NCI-H345 (cell line): ENCODE measurements around the gene RAB6A.
"Not testable (repeated sequence)": the region's sequence is repeated elsewhere in the genome, so short reads cannot be mapped to it uniquely, and the experiment has no call there.

ENCODE experiments used
- DNase-seq: peaks from one replicate; lab custom pipeline; 2025; lab: John Stamatoyannopoulos, UW

Gene RAB6A

GRCh38 chr11:73762732-73763131, 1.9 kb upstream of the RAB6A start:
- no peak for DNase-seq

GRCh38 chr11:73761403-73761945, 600 bp upstream of the RAB6A start:
- no peak for DNase-seq

DNA sequence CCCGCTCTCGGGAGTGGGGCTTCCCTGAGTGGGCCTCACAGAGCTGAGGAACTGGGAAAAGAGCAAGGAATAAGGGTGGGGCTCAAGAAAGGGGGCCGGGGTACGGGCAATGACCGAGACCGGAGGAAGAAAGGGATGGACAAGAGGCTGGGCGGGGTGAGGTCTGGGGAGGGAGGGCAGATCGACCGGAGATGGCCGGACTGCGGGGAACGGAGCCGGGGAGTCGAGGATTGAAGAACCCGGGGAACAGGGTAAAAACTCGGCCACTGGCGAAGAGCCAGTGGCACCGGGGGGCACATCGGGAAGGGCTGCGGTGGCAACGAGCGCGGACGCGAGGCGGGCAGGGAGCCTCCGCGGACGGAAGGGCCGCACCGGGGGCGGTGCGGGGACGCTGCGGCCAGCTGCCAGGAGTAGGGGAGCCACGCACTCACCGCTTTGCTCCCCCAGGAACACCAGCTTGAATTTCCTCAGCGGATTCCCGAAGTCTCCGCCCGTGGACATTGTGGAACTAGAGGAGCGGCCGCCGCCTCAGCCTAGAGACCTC, 667 bp downstream of the RAB6A start:
- peak; percentile 30 for DNase-seq

DNA sequence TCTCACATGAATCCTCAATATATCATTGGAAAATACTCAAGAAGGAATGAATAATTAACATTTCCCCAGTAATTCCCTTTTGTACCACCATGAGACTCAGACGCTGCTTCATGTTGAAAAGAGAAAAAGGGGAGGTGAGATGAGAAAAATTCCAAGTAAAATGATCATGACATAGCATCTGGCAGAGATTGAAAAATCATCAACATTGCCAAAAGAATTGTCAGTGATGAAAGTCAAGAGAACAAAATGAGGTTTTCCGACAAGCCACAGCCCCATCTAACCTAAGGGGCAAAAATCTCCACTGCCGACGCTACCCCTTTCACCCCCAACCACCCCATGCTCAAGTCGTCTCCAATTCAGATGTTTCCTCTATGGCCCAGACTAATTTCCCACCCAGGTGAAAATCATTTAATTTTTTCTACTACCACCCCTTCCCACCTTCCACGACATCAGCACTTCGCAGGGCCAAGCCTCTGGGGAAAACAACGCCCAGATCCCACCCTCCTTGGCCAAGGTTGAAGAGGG, 1.2 kb downstream of the RAB6A start:
- DNase-seq: no peak

- DNase-seq: no peak
Measured at GRCh38 chr11:73758451-73758850, 2.4 kb downstream of the RAB6A start.

GRCh38 chr11:73757598-73757997, 3.3 kb downstream of the RAB6A start:
- DNase-seq: no peak

- no peak for DNase-seq
Measured at GRCh38 chr11:73755670-73756069, 5.2 kb downstream of the RAB6A start.

DNA sequence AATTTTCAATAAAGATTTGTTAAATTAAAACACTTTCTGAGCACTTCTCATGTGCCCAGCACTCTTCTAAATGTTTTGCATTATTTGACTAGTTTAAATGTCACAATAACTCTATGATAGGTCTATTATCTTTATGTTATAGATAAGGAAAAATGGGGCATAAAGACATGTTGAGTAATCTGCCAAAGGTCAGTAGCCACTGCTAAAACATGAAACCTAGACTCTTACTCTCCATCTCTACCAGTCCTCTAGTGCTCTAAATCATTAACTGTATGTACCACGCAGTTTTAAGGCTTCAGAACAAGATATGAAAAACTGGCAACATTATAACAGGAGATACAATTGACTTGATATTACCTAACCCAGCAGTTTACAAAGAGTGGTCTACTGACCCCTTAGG, 6.9 kb downstream of the RAB6A start:
- no peak for DNase-seq

GRCh38 chr11:73752903-73753302, 8.0 kb downstream of the RAB6A start:
- DNase-seq: no peak

- DNase-seq: no peak
Measured at GRCh38 chr11:73752216-73752867, 8.5 kb downstream of the RAB6A start.

- DNase-seq: not testable (repeated sequence)
Measured at GRCh38 chr11:73750862-73751261, 10.0 kb downstream of the RAB6A start.

GRCh38 chr11:73750228-73750627, 10.6 kb downstream of the RAB6A start:
- no peak for DNase-seq

GRCh38 chr11:73749118-73749517, 11.8 kb downstream of the RAB6A start:
- no peak for DNase-seq

DNA sequence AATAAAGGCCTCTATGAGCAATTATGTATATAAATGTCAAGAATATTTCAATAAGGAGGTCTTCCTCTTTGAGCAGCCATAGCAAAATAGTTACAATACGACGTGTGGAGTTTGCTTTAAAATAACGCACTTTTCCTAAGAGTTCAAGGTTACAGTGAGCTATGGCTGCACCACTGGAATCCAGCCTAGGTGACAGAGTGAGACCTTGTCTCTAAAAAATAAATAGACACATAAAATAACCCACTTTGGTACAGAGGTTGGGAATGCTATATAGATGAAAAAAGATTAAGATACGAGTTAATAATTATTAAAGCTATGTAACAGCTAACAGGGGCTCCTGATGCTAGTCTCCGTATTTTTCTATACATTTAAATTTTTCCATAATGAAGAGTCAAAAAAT, 12.6 kb downstream of the RAB6A start:
- no peak for DNase-seq

GRCh38 chr11:73747762-73748161, 13.1 kb downstream of the RAB6A start:
- DNase-seq: no peak

- DNase-seq: no peak
Measured at GRCh38 chr11:73746701-73747100, 14.2 kb downstream of the RAB6A start.

GRCh38 chr11:73743045-73743444, 17.8 kb downstream of the RAB6A start:
- DNase-seq: no peak

DNA sequence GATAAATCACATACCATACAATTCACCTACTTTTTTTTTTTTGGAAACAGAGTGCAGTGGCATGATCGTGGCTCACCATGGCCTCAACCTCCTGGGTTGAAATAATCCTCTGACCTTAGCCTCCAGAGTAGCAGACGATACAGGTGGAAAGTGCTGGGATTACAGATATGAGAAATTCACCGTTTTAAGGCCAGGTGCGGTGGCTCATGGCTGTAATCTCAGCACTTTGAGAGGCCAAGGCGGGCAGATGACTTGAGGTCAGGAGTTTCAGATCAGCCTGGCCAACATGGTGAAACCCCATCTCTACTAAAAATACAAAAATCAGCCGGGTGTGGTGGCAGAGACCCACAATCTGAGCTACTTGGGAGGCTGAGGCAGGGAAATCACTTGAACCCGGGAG, 24.9 kb downstream of the RAB6A start:
- DNase-seq: not testable (repeated sequence)

DNA sequence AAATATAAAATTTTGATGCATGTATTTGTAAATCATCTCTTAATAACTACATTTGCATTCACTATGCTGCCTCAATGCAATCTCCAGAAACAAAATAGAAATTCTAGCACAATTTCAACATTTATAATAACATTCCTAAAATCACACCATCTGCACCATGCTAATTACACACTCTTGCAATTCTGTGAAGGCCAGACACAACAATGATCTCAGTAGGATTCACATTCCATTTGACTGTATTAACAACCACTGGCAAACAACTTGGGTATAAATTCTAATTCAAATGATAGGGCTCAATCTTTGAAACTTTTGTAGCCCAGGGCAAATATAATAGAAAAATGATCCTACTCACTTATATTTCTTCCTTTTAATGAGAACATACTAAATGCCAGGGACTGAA, 25.9 kb downstream of the RAB6A start:
- DNase-seq: no peak

DNA sequence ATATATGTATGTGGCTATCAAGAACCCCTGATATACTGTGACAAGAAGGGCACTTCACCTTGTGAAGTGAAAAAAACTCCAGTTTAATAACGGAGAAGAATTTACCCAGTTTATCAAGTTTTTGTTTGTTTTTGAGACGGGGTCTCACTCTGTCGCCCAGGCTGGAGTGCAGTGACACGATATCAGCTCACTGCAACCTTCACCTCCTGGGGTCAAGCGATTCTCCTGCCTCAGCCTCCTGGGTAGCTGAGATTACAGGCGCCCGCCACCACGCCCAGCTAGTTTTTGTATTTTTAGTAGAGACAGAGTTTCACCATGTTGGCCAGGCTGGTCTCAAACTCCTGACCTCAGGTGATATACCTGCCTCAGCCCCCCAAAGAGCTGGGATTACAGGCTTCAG, 26.9 kb downstream of the RAB6A start:
- not testable (repeated sequence) for DNase-seq

- DNase-seq: not testable (repeated sequence)
Measured at GRCh38 chr11:73732936-73733335, 27.9 kb downstream of the RAB6A start.

DNA sequence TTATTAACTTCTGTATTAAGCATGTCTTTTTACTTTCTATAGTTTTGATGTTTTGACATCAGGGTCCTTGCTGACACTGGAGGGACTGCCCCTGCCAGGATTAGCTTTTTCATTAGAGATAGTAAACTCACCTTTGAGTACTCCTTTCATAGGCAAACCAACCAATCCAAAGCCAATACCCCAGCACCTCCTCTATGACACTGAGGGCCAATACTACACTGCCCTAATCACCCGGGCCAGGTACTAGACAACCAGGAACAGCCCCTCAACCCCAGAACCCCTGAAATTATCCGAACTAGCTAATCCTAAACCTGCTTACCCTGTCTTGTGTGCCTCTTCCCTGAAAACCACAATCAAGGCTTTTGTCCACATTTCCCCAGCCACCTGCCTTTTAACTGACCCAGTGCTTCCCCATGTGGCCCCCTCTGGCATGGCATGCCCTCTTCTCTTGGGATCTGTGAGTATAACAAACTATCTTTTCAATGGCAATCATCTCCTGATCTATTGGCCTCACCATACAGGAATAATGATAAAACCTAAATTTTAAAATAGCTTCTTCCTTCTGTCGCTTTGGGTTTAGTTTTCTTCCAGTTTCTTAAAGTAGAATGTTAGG, 31.2 kb downstream of the RAB6A start:
- DNase-seq: no peak

DNA sequence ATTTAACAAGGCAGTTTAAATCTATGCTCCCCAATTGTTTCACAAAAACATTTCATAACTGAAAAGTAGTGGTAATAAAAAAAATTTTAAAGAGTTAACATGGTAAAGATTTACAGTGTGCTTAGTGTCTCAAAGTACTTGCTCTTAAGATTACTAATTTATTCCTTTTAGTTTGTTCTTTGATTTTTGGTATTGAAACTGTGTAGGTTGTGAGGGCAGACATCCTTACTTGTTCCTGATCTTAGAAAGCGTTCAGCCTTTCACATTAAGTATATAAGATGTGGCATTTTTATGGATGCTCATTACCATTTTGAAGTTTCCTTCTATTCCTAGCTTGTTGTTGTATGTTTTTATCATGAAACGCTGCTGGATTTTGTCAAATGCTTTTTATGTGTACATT, 32.9 kb downstream of the RAB6A start:
- no peak for DNase-seq
